CD4-positive, alpha-beta T cell (primary cell): Measurements from ENCODE around the gene GXYLT1. TPM values are rescaled to one million over a fixed set of nuclear protein-coding genes. Genes with fewer than 3 reads are reported as not detected.

Experiments used
- ATAC-seq: fragments of 200-7000 bp; cut with Tn5 transposase; one replicate; pipeline ENCODE4 v1.10.0; 2022; ENCODE audit warnings: mild to moderate bottlenecking; ENCODE audit not compliant: poor library complexity
- CTCF ChIA-PET: fragments of 350-600 bp; sonication (Branson Sonifier 250); formaldehyde crosslinking; loops from one replicate; lab custom pipeline; 2021; ENCODE audit warnings: antibody characterized with exemption, inconsistent platforms; lab: Charles Lee
- POLR2A ChIA-PET: fragments of 350-600 bp; sonication (Branson Sonifier 250); formaldehyde crosslinking; loops from one replicate; lab custom pipeline; 2021; ENCODE audit warnings: antibody characterized with exemption, inconsistent platforms; lab: Charles Lee
- DNase-seq, 14 experiments: peaks; one replicate each; pipeline ENCODE4 v3.0.0-alpha.2; 2013 to 2020; ENCODE audit warnings: mixed read lengths in 2 of 14
- H3K27ac ChIP-seq, 2 donors: one replicate each; pipeline versions ENCODE4 v1.5.1 to v1.7.0; 2013; ENCODE audit warnings: low read length in 2 of 2, low read depth in 1 of 2, mild to moderate bottlenecking in 1 of 2
- H3K27me3 ChIP-seq, 2 experiments: 1 replicate in 1 of 2; 2 replicates in 1 of 2; pipeline versions ENCODE4 v1.6.1 to v1.7.0; 2013; ENCODE audit warnings: low read length in 2 of 2, control low read depth in 1 of 2, mild to moderate bottlenecking in 1 of 2, moderate library complexity in 1 of 2; ENCODE audit not compliant: insufficient read depth in 2 of 2, control insufficient read depth in 1 of 2
- H3K36me3 ChIP-seq: one replicate; pipeline ENCODE4 v1.6.1; 2013; ENCODE audit warnings: low read length, control low read depth; ENCODE audit not compliant: insufficient read depth
- H3K4me1 ChIP-seq: one replicate; pipeline ENCODE4 v1.6.1; 2013; ENCODE audit warnings: low read length, control low read depth; ENCODE audit not compliant: insufficient read depth
- H3K4me3 ChIP-seq: one replicate; pipeline ENCODE4 v1.5.1; 2013; ENCODE audit warnings: mild to moderate bottlenecking, low read length, moderate library complexity
- H3K9me3 ChIP-seq, 2 experiments: 1 replicate in 1 of 2; 2 replicates in 1 of 2; pipeline versions ENCODE4 v1.6.1 to v1.7.0; 2013; ENCODE audit warnings: low read length in 2 of 2, mild to moderate bottlenecking in 2 of 2, control low read depth in 1 of 2, moderate library complexity in 1 of 2; ENCODE audit not compliant: control insufficient read depth in 1 of 2, insufficient read depth in 1 of 2
- H3K27ac Mint-ChIP-seq: one replicate; pipeline ENCODE4 v1.8.0; 2020; ENCODE audit warnings: mixed read lengths
- H3K27me3 Mint-ChIP-seq: one replicate; pipeline ENCODE4 v1.8.0; 2021; ENCODE audit warnings: mixed read lengths
- H3K36me3 Mint-ChIP-seq: one replicate; pipeline ENCODE4 v1.8.0; 2021; ENCODE audit warnings: low read depth, mixed read lengths
- H3K4me1 Mint-ChIP-seq: one replicate; pipeline ENCODE4 v1.8.0; 2021; ENCODE audit warnings: low read depth, mixed read lengths
- H3K4me3 Mint-ChIP-seq: one replicate; pipeline ENCODE4 v1.8.0; 2020; ENCODE audit warnings: mild to moderate bottlenecking, mixed read lengths
- H3K9me3 Mint-ChIP-seq: one replicate; pipeline ENCODE4 v1.8.0; 2020; ENCODE audit warnings: mixed read lengths
- intact Hi-C, 2 experiments: fragments of 100-400 bp; cut with DNase I in 1 of 2; cut with micrococcal nuclease in 1 of 2; formaldehyde crosslinking; loops; one replicate each; pipeline versions ENCODE4 v1.15.1 to v1.9.0; 2023 to 2025; cut with DNase I, micrococcal nuclease
- total RNA-seq, 174 experiments: library from RNA in 2 of 174; stranded (reverse) in 2 of 174; gene quantifications; one replicate each; pipeline ENCODE4 v1.2.3 and lab custom pipeline; 2021 to 2026
- TF ChIP-seq, protein P1 (sequence below): fragments of 200-600 bp; IDR thresholded peaks from one replicate; pipeline ENCODE4 v1.8.0; 2022; ENCODE audit warnings: antibody characterized with exemption, mild to moderate bottlenecking

The GXYLT1 gene
- total RNA-seq, 2 experiments from 2014 or later, result 8.0 to 8.2 TPM

DNA sequence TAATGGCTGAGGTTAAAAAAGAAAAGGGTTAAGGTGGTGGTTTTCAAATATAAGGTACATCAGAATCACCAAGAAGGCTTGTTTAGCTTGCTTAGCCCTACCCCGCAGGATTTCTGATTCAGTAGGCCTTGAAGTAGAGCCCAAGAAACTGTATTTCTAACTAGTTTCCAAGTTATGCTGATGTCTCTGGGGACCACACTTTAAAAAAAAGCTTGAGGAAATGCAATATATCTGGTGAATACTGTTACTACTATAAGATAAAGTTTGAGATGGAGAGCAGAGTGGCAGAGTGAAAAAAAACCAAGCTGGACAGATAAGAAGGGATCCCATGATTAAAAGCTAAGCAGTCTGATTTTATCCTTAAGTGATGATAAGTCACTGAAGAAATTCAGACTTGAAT is 18.3 kb upstream of the GXYLT1 start:
- Mint-ChIP-seq H3K27me3 (no peaks in the 10 kb centered on the region), H3K9me3 (no peaks in the 10 kb centered on the region), H3K36me3 (peaks cover 23% of the 10 kb centered on the region), H3K27ac (peak overlapping the region; percentile 49), H3K4me3 (no peak overlapping the region), H3K4me1 (peaks cover 12% of the 10 kb centered on the region)
- ATAC-seq (no peak), DNase-seq (no peak)
- Histone ChIP-seq H3K27me3 (no peaks in the 10 kb centered on the region), H3K4me3 (no peak overlapping the region), H3K9me3 (no peaks in the 10 kb centered on the region), H3K27ac (no peak overlapping the region), H3K36me3 (peaks cover 18% of the 10 kb centered on the region), H3K4me1 (no peaks in the 10 kb centered on the region)
- TF ChIP-seq, protein P1, sequence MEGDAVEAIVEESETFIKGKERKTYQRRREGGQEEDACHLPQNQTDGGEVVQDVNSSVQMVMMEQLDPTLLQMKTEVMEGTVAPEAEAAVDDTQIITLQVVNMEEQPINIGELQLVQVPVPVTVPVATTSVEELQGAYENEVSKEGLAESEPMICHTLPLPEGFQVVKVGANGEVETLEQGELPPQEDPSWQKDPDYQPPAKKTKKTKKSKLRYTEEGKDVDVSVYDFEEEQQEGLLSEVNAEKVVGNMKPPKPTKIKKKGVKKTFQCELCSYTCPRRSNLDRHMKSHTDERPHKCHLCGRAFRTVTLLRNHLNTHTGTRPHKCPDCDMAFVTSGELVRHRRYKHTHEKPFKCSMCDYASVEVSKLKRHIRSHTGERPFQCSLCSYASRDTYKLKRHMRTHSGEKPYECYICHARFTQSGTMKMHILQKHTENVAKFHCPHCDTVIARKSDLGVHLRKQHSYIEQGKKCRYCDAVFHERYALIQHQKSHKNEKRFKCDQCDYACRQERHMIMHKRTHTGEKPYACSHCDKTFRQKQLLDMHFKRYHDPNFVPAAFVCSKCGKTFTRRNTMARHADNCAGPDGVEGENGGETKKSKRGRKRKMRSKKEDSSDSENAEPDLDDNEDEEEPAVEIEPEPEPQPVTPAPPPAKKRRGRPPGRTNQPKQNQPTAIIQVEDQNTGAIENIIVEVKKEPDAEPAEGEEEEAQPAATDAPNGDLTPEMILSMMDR, result no peak
- CTCF ChIA-PET, result interaction anchor here (1.0 kb wide), 1 partner anchor 56 kb away, joined by 3 read pairs; no protein-coding TSS in a partner anchor
- intact Hi-C loops, result no loop called here
- POLR2A ChIA-PET, result no interaction called here

DNA sequence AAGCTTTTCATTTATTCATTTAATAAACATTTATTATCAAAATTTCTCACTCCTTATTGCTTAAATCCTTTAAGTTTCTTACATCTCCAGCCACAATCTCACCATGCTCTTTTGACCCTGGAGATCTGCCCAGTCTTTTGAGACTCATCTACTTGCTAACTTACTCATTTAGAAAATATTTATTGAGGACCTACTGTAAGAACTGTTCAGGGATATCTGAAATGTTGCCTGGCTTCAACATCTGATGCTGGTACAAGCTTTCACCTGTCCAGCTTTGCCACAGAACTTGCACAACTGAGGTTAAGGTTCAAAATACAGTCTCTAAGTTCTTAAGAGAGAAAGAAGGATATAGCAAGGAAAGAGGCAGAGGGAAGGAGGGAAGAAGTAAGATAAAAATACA is 17.5 kb upstream of the GXYLT1 start:
- no peaks in the 10 kb centered on the region for H3K4me1 ChIP-seq
- H3K27ac ChIP-seq, result no peak overlapping the region
- H3K9me3 Mint-ChIP-seq, result no peaks in the 10 kb centered on the region
- no peak overlapping the region for H3K4me3 Mint-ChIP-seq
- H3K27me3 ChIP-seq, result no peaks in the 10 kb centered on the region
- no peak overlapping the region for H3K4me3 ChIP-seq
- intact Hi-C loops, result no loop called here
- ChIA-PET CTCF (interaction anchor here (1.0 kb wide), 1 partner anchor 56 kb away, joined by 3 read pairs; no protein-coding TSS in a partner anchor), POLR2A (no interaction called here)
- H3K27me3 Mint-ChIP-seq, result no peaks in the 10 kb centered on the region
- no peak for ATAC-seq
- peaks cover 23% of the 10 kb centered on the region for H3K36me3 Mint-ChIP-seq
- H3K9me3 ChIP-seq, result no peaks in the 10 kb centered on the region
- no peak for DNase-seq
- H3K4me1 Mint-ChIP-seq, result peaks cover 12% of the 10 kb centered on the region
- H3K27ac Mint-ChIP-seq, result peak overlapping the region; percentile 49
- TF ChIP-seq, protein P1, result no peak
- H3K36me3 ChIP-seq, result peaks cover 18% of the 10 kb centered on the region

DNA sequence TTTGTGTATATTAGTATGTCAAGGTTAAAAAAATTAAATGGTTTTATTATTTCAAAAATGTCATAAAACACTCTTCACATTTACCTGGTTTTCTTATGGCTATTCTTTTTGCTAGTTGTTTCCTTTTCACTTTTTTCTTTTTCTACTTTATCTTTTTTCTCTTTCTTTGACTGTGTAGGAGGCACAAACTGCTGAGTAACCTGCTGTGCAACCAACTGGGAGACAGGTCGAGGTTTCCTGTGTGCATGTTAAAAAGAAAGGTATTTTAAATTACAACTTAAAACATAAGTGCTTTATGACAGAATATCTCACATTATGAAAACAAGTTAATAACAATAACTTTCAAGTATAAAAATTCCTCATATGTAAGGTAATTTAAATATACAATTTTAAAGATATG is 16.9 kb upstream of the GXYLT1 start:
- intact Hi-C loops, result no loop called here
- Histone ChIP-seq H3K27ac (no peak overlapping the region), H3K9me3 (no peaks in the 10 kb centered on the region), H3K4me3 (no peak overlapping the region), H3K27me3 (no peaks in the 10 kb centered on the region), H3K36me3 (peaks cover 18% of the 10 kb centered on the region), H3K4me1 (no peaks in the 10 kb centered on the region)
- ChIA-PET POLR2A (interaction anchor here (2.2 kb wide), 1 partner anchor 17 kb away, joined by 11 read pairs; the partner anchor contains the start of gene GXYLT1), CTCF (interaction anchor here (1.5 kb wide), 1 partner anchor 19 kb away, joined by 3 read pairs; no protein-coding TSS in a partner anchor)
- Mint-ChIP-seq H3K4me3 (no peak overlapping the region), H3K9me3 (no peaks in the 10 kb centered on the region), H3K4me1 (peaks cover 12% of the 10 kb centered on the region), H3K27me3 (no peaks in the 10 kb centered on the region), H3K36me3 (peaks cover 23% of the 10 kb centered on the region), H3K27ac (no peak overlapping the region)
- ATAC-seq (no peak), DNase-seq (no peak)
- TF ChIP-seq, protein P1, result no peak
